GM13977 (cell line): ENCODE measurements around the gene SLC13A1.

Source experiments
- DNase-seq: peaks from one replicate; pipeline ENCODE4 v3.0.0; 2012; ENCODE audit warnings: low spot score
- CTCF ChIP-seq: IDR thresholded peaks from 2 replicates; pipeline ENCODE4 v1.5.1; 2012; ENCODE audit warnings: mild to moderate bottlenecking, control low read depth; ENCODE audit not compliant: insufficient read depth; ENCODE audit errors: extremely low read depth, missing control alignments
- in situ Hi-C: fragments of 300-500 bp; cut with MboI; formaldehyde crosslinking; loops from one replicate; pipeline ENCODE4 v1.12.0; 2022; ENCODE audit warnings: low sequenced_read_pairs, low pct_unique_long_range_greater_than_20kb, mixed read lengths, inconsistent platforms; ENCODE audit not compliant: unreplicated experiment

Gene SLC13A1, protein sequence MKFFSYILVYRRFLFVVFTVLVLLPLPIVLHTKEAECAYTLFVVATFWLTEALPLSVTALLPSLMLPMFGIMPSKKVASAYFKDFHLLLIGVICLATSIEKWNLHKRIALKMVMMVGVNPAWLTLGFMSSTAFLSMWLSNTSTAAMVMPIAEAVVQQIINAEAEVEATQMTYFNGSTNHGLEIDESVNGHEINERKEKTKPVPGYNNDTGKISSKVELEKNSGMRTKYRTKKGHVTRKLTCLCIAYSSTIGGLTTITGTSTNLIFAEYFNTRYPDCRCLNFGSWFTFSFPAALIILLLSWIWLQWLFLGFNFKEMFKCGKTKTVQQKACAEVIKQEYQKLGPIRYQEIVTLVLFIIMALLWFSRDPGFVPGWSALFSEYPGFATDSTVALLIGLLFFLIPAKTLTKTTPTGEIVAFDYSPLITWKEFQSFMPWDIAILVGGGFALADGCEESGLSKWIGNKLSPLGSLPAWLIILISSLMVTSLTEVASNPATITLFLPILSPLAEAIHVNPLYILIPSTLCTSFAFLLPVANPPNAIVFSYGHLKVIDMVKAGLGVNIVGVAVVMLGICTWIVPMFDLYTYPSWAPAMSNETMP

DNA sequence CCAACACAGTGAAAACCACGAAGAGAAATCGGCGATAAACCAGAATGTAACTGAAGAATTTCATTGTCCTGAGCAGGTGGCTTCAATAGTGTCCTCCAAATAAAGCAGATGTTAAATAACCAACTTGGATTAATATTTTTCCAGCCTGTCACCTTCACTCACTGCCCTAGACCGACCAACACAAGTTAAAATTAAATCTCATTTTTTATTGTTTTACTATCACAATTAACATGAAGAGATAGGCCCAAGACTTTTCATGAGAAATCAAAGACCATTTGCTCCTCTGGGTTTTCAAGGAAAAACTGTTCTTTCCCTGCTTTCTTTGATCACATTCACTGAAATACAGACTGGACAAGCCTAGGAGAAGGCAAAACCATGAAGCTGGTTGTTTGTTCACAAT lies at the start of gene SLC13A1:
Gene SLC13A1 (minus strand): TSS at position 87 of the 400 bp plus-strand sequence. CDS start 23 bp downstream, at position 64.
- no peak for TF ChIP-seq CTCF
- no peak for DNase-seq
- in situ Hi-C loops: no loop called here

DNA sequence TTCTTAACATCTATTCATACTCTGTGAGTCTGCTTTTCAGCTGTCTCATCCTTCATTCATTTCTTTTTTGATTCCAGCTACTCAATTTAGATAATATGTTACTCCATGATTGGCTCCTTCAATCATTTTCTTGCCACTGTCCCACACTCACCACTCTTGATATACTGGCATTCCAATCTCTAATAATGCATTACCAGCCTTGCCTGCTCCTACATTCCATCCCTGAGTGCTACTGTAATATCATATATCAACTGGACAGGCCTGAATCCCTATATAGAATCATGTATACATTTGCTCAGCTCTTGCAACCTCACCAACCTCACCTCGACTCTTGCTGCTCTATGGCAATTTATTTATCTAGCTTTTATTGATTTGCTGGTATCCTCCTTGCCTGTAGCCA lies 45.0 kb upstream of the SLC13A1 start:
- TF ChIP-seq CTCF: no peak
- in situ Hi-C loops: no loop called here
- DNase-seq: no peak

DNA sequence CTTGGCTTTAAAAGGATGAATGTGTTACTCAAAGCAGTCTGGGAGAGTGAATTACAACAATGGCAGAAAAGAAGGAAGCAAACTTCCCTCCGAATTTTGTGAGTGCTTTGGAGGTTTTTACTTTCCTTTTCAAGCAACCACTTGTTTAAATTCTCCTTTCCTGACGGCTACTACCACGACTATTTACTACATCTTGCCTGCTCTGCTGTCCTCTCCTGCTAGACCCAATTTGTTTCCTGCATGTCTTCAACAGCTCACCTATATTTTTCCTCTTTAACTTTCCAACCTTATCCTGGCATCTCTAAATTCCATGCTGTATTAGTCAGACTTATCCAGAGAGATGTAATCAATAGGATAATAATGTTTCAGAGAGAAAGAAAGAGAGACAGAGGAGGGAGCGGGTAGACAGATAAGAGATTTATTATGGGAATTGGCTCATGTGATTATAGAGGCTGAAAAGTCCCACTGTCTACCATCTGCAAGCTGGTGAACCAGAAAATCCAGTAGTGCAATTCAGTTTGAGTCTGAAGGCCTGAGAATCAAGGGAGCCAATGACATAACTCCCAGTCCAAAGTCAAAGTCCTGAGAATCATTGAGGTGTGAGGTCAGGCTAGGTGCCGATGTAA lies 42.8 kb upstream of the SLC13A1 start:
- TF ChIP-seq CTCF: no peak
- in situ Hi-C loops: no loop called here
- no peak for DNase-seq

- in situ Hi-C loops: no loop called here
- DNase-seq: no peak
- TF ChIP-seq CTCF: no peak
These were observed 42.0 kb upstream of the SLC13A1 start for GRCh38 chr7:123241809-123242208.

DNA sequence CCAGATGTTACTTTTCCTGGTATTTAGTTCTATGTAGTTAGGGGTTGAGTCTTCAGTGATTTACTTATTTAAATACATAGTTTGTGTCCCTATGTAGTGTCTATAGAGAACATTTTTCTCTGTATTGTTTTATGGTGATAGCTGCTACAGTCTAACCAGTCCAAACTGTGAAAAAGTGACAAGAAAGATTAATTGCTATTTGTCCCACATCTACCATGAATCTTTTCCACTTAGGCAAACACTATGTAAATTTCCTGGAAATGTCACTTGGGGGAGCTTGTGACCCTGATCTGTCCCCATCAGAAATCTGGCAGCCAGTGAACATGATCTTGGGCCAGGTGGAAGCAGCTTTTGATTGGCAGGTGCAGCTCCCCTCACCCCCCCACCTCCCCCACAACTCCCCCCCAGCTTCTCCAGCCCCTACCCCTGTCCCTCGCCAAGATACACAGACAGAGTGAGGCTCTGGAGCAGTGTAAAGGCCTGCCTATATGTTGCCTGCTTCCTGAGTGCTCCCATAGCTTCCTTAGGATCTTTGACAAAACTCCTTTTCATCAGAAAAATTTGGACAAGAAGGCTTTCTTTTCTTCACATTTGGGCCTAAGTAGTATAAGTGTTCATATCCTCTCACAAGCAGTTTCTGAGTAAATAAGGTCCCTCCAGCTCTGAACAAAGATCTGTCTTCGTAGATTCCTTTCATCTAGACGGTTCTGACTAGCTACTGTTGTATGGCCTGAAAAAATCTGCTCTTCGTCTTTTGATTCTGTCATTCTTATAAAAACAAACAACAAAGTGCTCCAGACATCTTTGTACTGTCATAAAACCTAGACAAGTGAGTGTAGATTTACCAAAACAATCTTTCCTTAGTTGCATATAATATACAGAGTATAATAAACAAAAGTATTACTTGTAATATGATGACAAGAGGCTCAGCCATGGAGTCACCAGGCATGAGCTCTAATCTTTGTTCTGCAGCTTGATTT lies 31.5 kb upstream of the SLC13A1 start:
- DNase-seq: no peak
- in situ Hi-C loops: no loop called here
- TF ChIP-seq CTCF: no peak

DNA sequence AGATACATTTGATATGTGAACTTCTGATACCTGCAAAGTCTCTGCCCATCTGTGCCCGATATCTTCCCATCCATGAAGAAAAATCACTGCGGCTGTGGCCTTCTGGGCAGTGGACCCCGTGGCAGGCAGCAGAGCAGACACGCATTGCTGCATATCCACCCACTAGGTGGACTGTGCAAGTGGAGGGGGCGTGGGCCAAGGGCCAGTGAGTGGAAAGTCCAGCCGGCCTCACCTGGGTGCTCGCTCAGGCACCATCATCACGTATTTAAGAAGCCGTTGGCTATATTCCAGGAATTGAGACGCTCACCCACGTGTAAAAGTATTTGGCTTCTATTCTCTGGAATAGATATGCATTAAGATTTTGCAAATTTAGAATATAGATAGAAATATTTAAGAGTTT lies 30.8 kb upstream of the SLC13A1 start:
- no peak for DNase-seq
- in situ Hi-C loops: no loop called here
- no peak for TF ChIP-seq CTCF
